Keratinocyte (primary cell): Measurements from ENCODE around the gene IMPDH1.

Source experiments
- CTCF ChIP-seq, 3 experiments: IDR thresholded peaks in 1 of 3; conservative IDR thresholded peaks in 1 of 3; optimal IDR thresholded peaks in 1 of 3; 2 replicates in 2 of 3; 3 replicates in 1 of 3; pipeline versions ENCODE3 to v1.5.1; 2011; ENCODE audit warnings: low read length in 3 of 3, mild to moderate bottlenecking in 3 of 3, moderate library complexity in 2 of 3, control low read depth in 1 of 3, inconsistent platforms in 1 of 3; ENCODE audit not compliant: insufficient read depth in 2 of 3; ENCODE audit errors: extremely low read depth in 1 of 3
- EZH2 ChIP-seq: IDR thresholded peaks from one replicate; pipeline ENCODE4 v1.6.1; 2012; ENCODE audit warnings: inconsistent platforms, mild to moderate bottlenecking, low read length, moderate library complexity

- TF ChIP-seq CTCF (optimal IDR thresholded peaks at IDR 0.05 in 1 of 3, IDR thresholded peaks at IDR 0.05 in 1 of 3, conservative IDR thresholded peaks at IDR 0.05 in 1 of 3; ENCODE audit: extremely low read depth in 1 of 3, insufficient read depth in 2 of 3, low read length in 3 of 3) (no peak), EZH2 (no peak)
Observed at GRCh38 chr7:128407233-128407589, 2.6 kb downstream of the IMPDH1 start.
